Measurements from ENCODE around the gene SLC30A9. TPM values are rescaled to one million over a fixed set of nuclear protein-coding genes. Genes with fewer than 3 reads are reported as not detected.

SLC30A9 gene
- total RNA-seq, 1 donor from 2014 or later, result 113 TPM

- H3K27me3 Mint-ChIP-seq (ENCODE audit: insufficient read depth, low read depth), result no peaks in the 10 kb centered on the region
- Histone ChIP-seq H3K4me3 (no peak overlapping the region), H3K9me3 (ENCODE audit: low read depth) (no peaks in the 10 kb centered on the region), H2AFZ (replicated peaks) (no peak overlapping the region), H3K36me3 (no peaks in the 10 kb centered on the region), H3K4me2 (no peak overlapping the region), H3F3A (ENCODE audit: low read depth) (no peaks in the 10 kb centered on the region), H4K20me1 (ENCODE audit: low read depth) (no peaks in the 10 kb centered on the region), H3K79me2 (ENCODE audit: low read depth) (no peaks in the 10 kb centered on the region), H3K4me1 (no peaks in the 10 kb centered on the region), H3K27me3 (no peaks in the 10 kb centered on the region), H3K27ac (no peak overlapping the region), H3K9ac (no peak overlapping the region)
- no peak for DNase-seq (ENCODE audit: low spot score)
- no peaks in the 10 kb centered on the region for H3K9me3 Mint-ChIP-seq
- H3K4me3 Mint-ChIP-seq, result no peak overlapping the region
- peaks cover 5% of the 10 kb centered on the region for H3K36me3 Mint-ChIP-seq
- H3K4me1 Mint-ChIP-seq, result no peaks in the 10 kb centered on the region
- no peak overlapping the region for H3K27ac Mint-ChIP-seq
- TF ChIP-seq EZH2phosphoT487 (IDR thresholded peaks at IDR 0.05) (no peak), EZH2 (IDR thresholded peaks at IDR 0.05) (no peak)
- TF ChIP-seq, protein P1, sequence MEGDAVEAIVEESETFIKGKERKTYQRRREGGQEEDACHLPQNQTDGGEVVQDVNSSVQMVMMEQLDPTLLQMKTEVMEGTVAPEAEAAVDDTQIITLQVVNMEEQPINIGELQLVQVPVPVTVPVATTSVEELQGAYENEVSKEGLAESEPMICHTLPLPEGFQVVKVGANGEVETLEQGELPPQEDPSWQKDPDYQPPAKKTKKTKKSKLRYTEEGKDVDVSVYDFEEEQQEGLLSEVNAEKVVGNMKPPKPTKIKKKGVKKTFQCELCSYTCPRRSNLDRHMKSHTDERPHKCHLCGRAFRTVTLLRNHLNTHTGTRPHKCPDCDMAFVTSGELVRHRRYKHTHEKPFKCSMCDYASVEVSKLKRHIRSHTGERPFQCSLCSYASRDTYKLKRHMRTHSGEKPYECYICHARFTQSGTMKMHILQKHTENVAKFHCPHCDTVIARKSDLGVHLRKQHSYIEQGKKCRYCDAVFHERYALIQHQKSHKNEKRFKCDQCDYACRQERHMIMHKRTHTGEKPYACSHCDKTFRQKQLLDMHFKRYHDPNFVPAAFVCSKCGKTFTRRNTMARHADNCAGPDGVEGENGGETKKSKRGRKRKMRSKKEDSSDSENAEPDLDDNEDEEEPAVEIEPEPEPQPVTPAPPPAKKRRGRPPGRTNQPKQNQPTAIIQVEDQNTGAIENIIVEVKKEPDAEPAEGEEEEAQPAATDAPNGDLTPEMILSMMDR (IDR thresholded peaks at IDR 0.05), result no peak
These were observed 98.1 kb downstream of the SLC30A9 start for GRCh38 chr4:42088386-42088785.

- Histone ChIP-seq H3K27ac (no peak overlapping the region), H2AFZ (replicated peaks) (no peak overlapping the region), H3K9ac (no peak overlapping the region), H3K27me3 (no peaks in the 10 kb centered on the region), H3F3A (ENCODE audit: low read depth) (no peaks in the 10 kb centered on the region), H3K9me3 (ENCODE audit: low read depth) (no peaks in the 10 kb centered on the region), H3K4me1 (no peaks in the 10 kb centered on the region), H3K4me3 (no peak overlapping the region), H3K36me3 (no peaks in the 10 kb centered on the region), H3K4me2 (no peak overlapping the region), H4K20me1 (ENCODE audit: low read depth) (no peaks in the 10 kb centered on the region), H3K79me2 (ENCODE audit: low read depth) (no peaks in the 10 kb centered on the region)
- Mint-ChIP-seq H3K36me3 (no peaks in the 10 kb centered on the region), H3K27ac (no peak overlapping the region), H3K27me3 (ENCODE audit: insufficient read depth, low read depth) (peaks cover 3% of the 10 kb centered on the region), H3K4me3 (no peak overlapping the region), H3K9me3 (no peaks in the 10 kb centered on the region), H3K4me1 (no peaks in the 10 kb centered on the region)
- DNase-seq (ENCODE audit: low spot score), result no peak
- TF ChIP-seq EZH2 (IDR thresholded peaks at IDR 0.05) (no peak), EZH2phosphoT487 (IDR thresholded peaks at IDR 0.05) (no peak)
- TF ChIP-seq, protein P1 (IDR thresholded peaks at IDR 0.05), result no peak
These were observed 111.2 kb downstream of the SLC30A9 start for GRCh38 chr4:42101446-42101975.

DNA sequence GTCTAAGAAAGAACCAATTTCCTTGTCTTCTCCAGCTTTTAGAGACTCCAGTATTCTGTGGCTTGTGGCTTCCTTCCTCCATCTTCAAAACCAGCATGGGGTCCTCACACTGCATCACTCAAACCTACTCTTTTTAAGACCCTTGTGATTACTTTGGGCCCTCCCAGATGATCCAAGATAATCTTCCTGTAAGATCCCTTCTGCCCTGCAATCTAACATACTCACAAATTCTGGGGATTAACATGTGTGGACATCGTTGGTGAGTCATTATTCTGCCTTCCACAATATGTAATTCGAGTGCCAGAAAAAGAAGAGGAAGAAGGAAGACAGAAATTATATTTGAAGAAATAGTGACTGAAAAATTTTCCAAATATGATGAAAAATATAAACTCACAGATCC lies 114.2 kb downstream of the SLC30A9 start:
- H3K27me3 ChIP-seq, result no peaks in the 10 kb centered on the region
- Mint-ChIP-seq H3K36me3 (no peaks in the 10 kb centered on the region), H3K4me1 (no peaks in the 10 kb centered on the region), H3K9me3 (no peaks in the 10 kb centered on the region), H3K27me3 (ENCODE audit: insufficient read depth, low read depth) (no peaks in the 10 kb centered on the region), H3K27ac (no peak overlapping the region), H3K4me3 (no peak overlapping the region)
- no peaks in the 10 kb centered on the region for H3K9me3 ChIP-seq (ENCODE audit: low read depth)
- TF ChIP-seq EZH2 (IDR thresholded peaks at IDR 0.05) (no peak), EZH2phosphoT487 (IDR thresholded peaks at IDR 0.05) (no peak)
- TF ChIP-seq, protein P1 (IDR thresholded peaks at IDR 0.05), result no peak
- peak; percentile 5 for DNase-seq (ENCODE audit: low spot score)
- H3K27ac ChIP-seq, result no peak overlapping the region
- H3K4me3 ChIP-seq, result no peak overlapping the region
- H3F3A ChIP-seq (ENCODE audit: low read depth), result no peaks in the 10 kb centered on the region
- no peaks in the 10 kb centered on the region for H3K4me1 ChIP-seq
- H2AFZ ChIP-seq (replicated peaks), result no peak overlapping the region
- H3K9ac ChIP-seq, result no peak overlapping the region
- no peak overlapping the region for H3K4me2 ChIP-seq
- no peaks in the 10 kb centered on the region for H4K20me1 ChIP-seq (ENCODE audit: low read depth)
- H3K79me2 ChIP-seq (ENCODE audit: low read depth), result no peaks in the 10 kb centered on the region
- H3K36me3 ChIP-seq, result no peaks in the 10 kb centered on the region

Measured in neural progenitor cell (in vitro differentiated cells).